ENCODE results near the gene UGT1A6. TPM values are rescaled to one million over a fixed set of nuclear protein-coding genes. Genes with fewer than 3 reads are reported as not detected.

Gene UGT1A6
- total and polyA plus RNA-seq, 2 of the 13 experiments (the other 11 are each of a cell fraction or from before 2014, with no cell fraction given) = 0.25 TPM; not detected in 1

DNA sequence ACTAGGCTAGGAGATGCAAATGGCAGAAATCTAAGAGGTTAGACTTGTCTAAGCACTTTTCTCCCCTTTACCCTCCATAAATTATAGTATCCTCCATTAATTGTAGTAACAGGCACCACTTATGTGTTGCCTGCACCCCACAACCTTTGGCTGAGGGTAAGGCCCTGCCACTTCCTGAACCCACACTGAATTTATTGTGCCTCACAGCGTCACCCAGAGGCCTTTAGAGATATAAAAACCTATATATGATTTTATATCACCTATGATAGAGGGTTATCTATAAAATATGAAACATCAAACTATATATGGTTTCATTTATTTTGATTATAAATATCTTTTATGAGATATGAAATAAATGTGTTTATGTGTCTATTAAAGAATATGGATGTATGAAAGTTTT, 18.4 kb upstream of the UGT1A6 start:
- DNase-seq (ENCODE audit: low spot score) = no peak
- Histone ChIP-seq H3K9ac (ENCODE audit: insufficient read depth, low read depth, low read length) (no peak overlapping the region), H3K36me3 (replicated peaks in 1 of 2; ENCODE audit: control insufficient read depth in 1 of 2, insufficient read depth in 2 of 2, low read length in 2 of 2) (no peaks in the 10 kb centered on the region), H4K20me1 (ENCODE audit: insufficient read depth, low read length) (no peaks in the 10 kb centered on the region), H3K79me2 (ENCODE audit: insufficient read depth, low read length) (no peaks in the 10 kb centered on the region), H3K9me3 (ENCODE audit: low read length) (no peaks in the 10 kb centered on the region), H3K4me1 (ENCODE audit: insufficient read depth, low read length) (no peaks in the 10 kb centered on the region), H3K27me3 (ENCODE audit: control insufficient read depth in 1 of 2, insufficient read depth in 2 of 2, low read length in 2 of 2) (no peaks in the 10 kb centered on the region), H3K27ac (ENCODE audit: extremely low read length, insufficient read depth, low read length) (no peak overlapping the region), H3K4me3 (replicated peaks in 1 of 3; ENCODE audit: insufficient read depth in 1 of 3, low read depth in 2 of 3, low read length in 3 of 3) (no peak overlapping the region), H2AFZ (ENCODE audit: low read length) (no peak overlapping the region), H3K4me2 (ENCODE audit: low read depth, low read length) (no peak overlapping the region)
- TF ChIP-seq DMAP1 (CRISPR knock-in tag; IDR thresholded peaks at IDR 0.05) (no peak), ASH2L (IDR thresholded peaks at IDR 0.05; ENCODE audit: insufficient read length, low read depth, low read length) (no peak), ZNF20 (CRISPR knock-in tag; IDR thresholded peaks at IDR 0.05) (no peak), SATB2 (CRISPR knock-in tag; IDR thresholded peaks at IDR 0.05) (no peak), MAFG (CRISPR knock-in tag; IDR thresholded peaks at IDR 0.05) (no peak), TEAD2 (CRISPR knock-in tag; IDR thresholded peaks at IDR 0.05) (no peak), SRY (CRISPR knock-in tag; IDR thresholded peaks at IDR 0.05) (no peak)
- TF ChIP-seq, protein P1, sequence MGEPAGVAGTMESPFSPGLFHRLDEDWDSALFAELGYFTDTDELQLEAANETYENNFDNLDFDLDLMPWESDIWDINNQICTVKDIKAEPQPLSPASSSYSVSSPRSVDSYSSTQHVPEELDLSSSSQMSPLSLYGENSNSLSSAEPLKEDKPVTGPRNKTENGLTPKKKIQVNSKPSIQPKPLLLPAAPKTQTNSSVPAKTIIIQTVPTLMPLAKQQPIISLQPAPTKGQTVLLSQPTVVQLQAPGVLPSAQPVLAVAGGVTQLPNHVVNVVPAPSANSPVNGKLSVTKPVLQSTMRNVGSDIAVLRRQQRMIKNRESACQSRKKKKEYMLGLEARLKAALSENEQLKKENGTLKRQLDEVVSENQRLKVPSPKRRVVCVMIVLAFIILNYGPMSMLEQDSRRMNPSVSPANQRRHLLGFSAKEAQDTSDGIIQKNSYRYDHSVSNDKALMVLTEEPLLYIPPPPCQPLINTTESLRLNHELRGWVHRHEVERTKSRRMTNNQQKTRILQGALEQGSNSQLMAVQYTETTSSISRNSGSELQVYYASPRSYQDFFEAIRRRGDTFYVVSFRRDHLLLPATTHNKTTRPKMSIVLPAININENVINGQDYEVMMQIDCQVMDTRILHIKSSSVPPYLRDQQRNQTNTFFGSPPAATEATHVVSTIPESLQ (CRISPR knock-in tag; conservative IDR thresholded peaks at IDR 0.05) = no peak
- no TSS peak for BruUV-seq (replicated peaks)
- POLR2A ChIA-PET = no interaction called here
- intact Hi-C loops (cut with micrococcal nuclease; ENCODE audit: unreplicated experiment) = no loop called here
- CTCF ChIA-PET (ENCODE audit: low intra/inter-chr PET ratio, low total read pairs) = no interaction called here
- whole genome bisulfite sequencing (ENCODE audit: low lambda C conversion rate) = 13% methylated on average over 1 of the region's 1 CpG
- no peak for ATAC-seq
- in situ Hi-C loops (cut with HindIII; ENCODE audit: extremely low pct_ligation_motif_present, low pct_unique_long_range_greater_than_20kb) = no loop called here
- FAIRE-seq = no peak

DNA sequence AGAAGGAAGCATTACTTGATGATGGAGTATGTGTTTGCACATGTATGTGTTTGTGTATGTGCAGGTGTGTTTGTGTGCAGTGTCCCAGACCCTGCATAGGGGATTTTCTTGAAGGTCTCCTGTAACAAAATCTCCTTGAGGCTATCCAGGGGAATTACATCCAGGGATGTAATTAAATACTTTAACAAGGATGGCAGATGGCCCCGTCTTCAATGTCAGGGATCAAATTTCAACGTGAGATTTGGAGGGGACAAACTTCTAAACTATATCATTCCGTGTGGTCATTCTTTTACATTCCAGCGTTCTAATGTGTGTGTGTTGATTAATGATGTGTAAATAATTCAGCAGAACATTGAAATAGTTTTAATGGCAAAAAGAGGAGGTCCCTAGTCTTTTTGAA, 17.7 kb upstream of the UGT1A6 start:
- POLR2A ChIA-PET = no interaction called here
- H3K79me2 ChIP-seq (ENCODE audit: insufficient read depth, low read length) = no peaks in the 10 kb centered on the region
- no peaks in the 10 kb centered on the region for H3K27me3 ChIP-seq (ENCODE audit: control insufficient read depth in 1 of 2, insufficient read depth in 2 of 2, low read length in 2 of 2)
- no peaks in the 10 kb centered on the region for H4K20me1 ChIP-seq (ENCODE audit: insufficient read depth, low read length)
- ATAC-seq (no peak), DNase-seq (ENCODE audit: low spot score) (no peak), FAIRE-seq (no peak)
- H3K4me1 ChIP-seq (ENCODE audit: insufficient read depth, low read length) = no peaks in the 10 kb centered on the region
- 25% methylated on average over 4 of the region's 4 CpGs for WGBS (ENCODE audit: low lambda C conversion rate)
- H3K27ac ChIP-seq (ENCODE audit: extremely low read length, insufficient read depth, low read length) = no peak overlapping the region
- BruUV-seq (replicated peaks) = no TSS peak
- in situ Hi-C loops (cut with HindIII; ENCODE audit: extremely low pct_ligation_motif_present, low pct_unique_long_range_greater_than_20kb) (no loop called here), intact Hi-C loops (cut with micrococcal nuclease; ENCODE audit: unreplicated experiment) (no loop called here)
- no peak overlapping the region for H3K4me2 ChIP-seq (ENCODE audit: low read depth, low read length)
- no peak overlapping the region for H2AFZ ChIP-seq (ENCODE audit: low read length)
- H3K9me3 ChIP-seq (ENCODE audit: low read length) = no peaks in the 10 kb centered on the region
- CTCF ChIA-PET (ENCODE audit: low intra/inter-chr PET ratio, low total read pairs) = no interaction called here
- H3K36me3 ChIP-seq (replicated peaks in 1 of 2; ENCODE audit: control insufficient read depth in 1 of 2, insufficient read depth in 2 of 2, low read length in 2 of 2) = no peaks in the 10 kb centered on the region
- H3K4me3 ChIP-seq (replicated peaks in 1 of 3; ENCODE audit: insufficient read depth in 1 of 3, low read depth in 2 of 3, low read length in 3 of 3) = no peak overlapping the region
- no peak overlapping the region for H3K9ac ChIP-seq (ENCODE audit: insufficient read depth, low read depth, low read length)
- TF ChIP-seq TP53 (CRISPR knock-in tag; conservative IDR thresholded peaks at IDR 0.05) = no peak
- no peak for TF ChIP-seq TOE1 (CRISPR knock-in tag; IDR thresholded peaks at IDR 0.05)
- no peak for TF ChIP-seq MTA3 (CRISPR knock-in tag; IDR thresholded peaks at IDR 0.05)
- TF ChIP-seq, protein P2, sequence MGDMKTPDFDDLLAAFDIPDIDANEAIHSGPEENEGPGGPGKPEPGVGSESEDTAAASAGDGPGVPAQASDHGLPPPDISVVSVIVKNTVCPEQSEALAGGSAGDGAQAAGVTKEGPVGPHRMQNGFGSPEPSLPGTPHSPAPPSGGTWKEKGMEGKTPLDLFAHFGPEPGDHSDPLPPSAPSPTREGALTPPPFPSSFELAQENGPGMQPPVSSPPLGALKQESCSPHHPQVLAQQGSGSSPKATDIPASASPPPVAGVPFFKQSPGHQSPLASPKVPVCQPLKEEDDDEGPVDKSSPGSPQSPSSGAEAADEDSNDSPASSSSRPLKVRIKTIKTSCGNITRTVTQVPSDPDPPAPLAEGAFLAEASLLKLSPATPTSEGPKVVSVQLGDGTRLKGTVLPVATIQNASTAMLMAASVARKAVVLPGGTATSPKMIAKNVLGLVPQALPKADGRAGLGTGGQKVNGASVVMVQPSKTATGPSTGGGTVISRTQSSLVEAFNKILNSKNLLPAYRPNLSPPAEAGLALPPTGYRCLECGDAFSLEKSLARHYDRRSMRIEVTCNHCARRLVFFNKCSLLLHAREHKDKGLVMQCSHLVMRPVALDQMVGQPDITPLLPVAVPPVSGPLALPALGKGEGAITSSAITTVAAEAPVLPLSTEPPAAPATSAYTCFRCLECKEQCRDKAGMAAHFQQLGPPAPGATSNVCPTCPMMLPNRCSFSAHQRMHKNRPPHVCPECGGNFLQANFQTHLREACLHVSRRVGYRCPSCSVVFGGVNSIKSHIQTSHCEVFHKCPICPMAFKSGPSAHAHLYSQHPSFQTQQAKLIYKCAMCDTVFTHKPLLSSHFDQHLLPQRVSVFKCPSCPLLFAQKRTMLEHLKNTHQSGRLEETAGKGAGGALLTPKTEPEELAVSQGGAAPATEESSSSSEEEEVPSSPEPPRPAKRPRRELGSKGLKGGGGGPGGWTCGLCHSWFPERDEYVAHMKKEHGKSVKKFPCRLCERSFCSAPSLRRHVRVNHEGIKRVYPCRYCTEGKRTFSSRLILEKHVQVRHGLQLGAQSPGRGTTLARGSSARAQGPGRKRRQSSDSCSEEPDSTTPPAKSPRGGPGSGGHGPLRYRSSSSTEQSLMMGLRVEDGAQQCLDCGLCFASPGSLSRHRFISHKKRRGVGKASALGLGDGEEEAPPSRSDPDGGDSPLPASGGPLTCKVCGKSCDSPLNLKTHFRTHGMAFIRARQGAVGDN (CRISPR knock-in tag; IDR thresholded peaks at IDR 0.05) = no peak
- no peak for TF ChIP-seq MIXL1 (CRISPR knock-in tag; IDR thresholded peaks at IDR 0.05)
- TF ChIP-seq HNRNPK (IDR thresholded peaks at IDR 0.05; ENCODE audit: low read depth, low read length, poor library complexity, severe bottlenecking) = no peak
- no peak for TF ChIP-seq ZNF577 (CRISPR knock-in tag; IDR thresholded peaks at IDR 0.05; ENCODE audit: borderline replicate concordance, low read depth)
- TF ChIP-seq HOXA5 (CRISPR knock-in tag; IDR thresholded peaks at IDR 0.05) = no peak

Measured in HepG2 (cell line).